Right lobe of liver (tissue), 6 donors: ENCODE data around the gene HOXB3. TPM values are rescaled to one million over a fixed set of nuclear protein-coding genes. Genes with fewer than 3 reads are reported as not detected.

Experiments
- ATAC-seq, 4 donors: fragments of 200-7000 bp; cut with Tn5 transposase; one replicate each; pipeline ENCODE4 v1.9.1; 2020; ENCODE audit warnings: mild to moderate bottlenecking in 4 of 4, moderate library complexity in 4 of 4
- DNase-seq, 3 donors: peaks; one replicate each; pipeline ENCODE4 v3.0.0-alpha.2; 2020
- H3K27ac ChIP-seq, 3 donors: fragments of 200-600 bp; one replicate each; pipeline ENCODE4 v1.8.0; 2022
- H3K27me3 ChIP-seq, 2 donors: fragments of 200-600 bp; one replicate each; pipeline ENCODE4 v1.8.0; 2022
- H3K36me3 ChIP-seq, 4 donors: fragments of 200-600 bp; sonication (generic) in 1 of 4; one replicate each; pipeline versions ENCODE4 v1.5.1 to v1.8.0; 2017 to 2022; ENCODE audit warnings: control low read depth in 1 of 4
- H3K4me1 ChIP-seq, 4 donors: fragments of 200-600 bp; sonication (generic) in 1 of 4; one replicate each; pipeline versions ENCODE4 v1.5.1 to v1.8.0; 2017 to 2022; ENCODE audit warnings: control low read depth in 1 of 4
- H3K4me3 ChIP-seq, 3 donors: fragments of 200-600 bp; one replicate each; pipeline ENCODE4 v1.8.0; 2022
- H3K9me3 ChIP-seq, 4 donors: fragments of 200-600 bp; sonication (generic) in 1 of 4; one replicate each; pipeline versions ENCODE4 v1.5.1 to v1.8.0; 2017 to 2022; ENCODE audit warnings: control low read depth in 1 of 4
- CTCF ChIP-seq, 4 donors: fragments of 200-600 bp in 3 of 4; fragments of 450-650 bp in 1 of 4; IDR thresholded peaks; one replicate each; pipeline versions ENCODE4 v1.5.1 to v1.8.0; 2016 to 2022; ENCODE audit warnings: antibody characterized with exemption in 4 of 4, mild to moderate bottlenecking in 2 of 4
- POLR2A ChIP-seq: fragments of 450-650 bp; IDR thresholded peaks from one replicate; pipeline ENCODE4 v1.6.1; 2017; ENCODE audit warnings: antibody characterized with exemption, mild to moderate bottlenecking
- WGBS: methylation state at CpG from one replicate; pipeline ENCODE4 v1.1.6; 2018; ENCODE audit warnings: low coverage, low lambda C conversion rate; ENCODE audit not compliant: insufficient coverage; ENCODE audit errors: missing lambda C conversion rate; 5-methylcytosine and 5-hydroxymethylcytosine counted together
- intact Hi-C, 2 donors: fragments of 100-400 bp; cut with DNase I; formaldehyde crosslinking; loops; one replicate each; pipeline versions ENCODE4 v1.11.2 to v1.14.1; 2022
- total RNA-seq, 6 experiments: library from RNA; depleted of rRNA in 2 of 6; stranded (reverse); fragments of >200 nt in 2 of 6; fragmentation: NEBNext Ultra II Directional in 3 of 6; extraction: Animal tissue kit (Norgen Biotek cat#: 25700) in 3 of 6; gene quantifications; one replicate each; pipeline versions ENCODE4 v1.1.0 to v1.2.4, GENCODE V29; 2016 to 2023
- donor health status: DM: no; HTN: yes; CAD: no.
- donor health status: DM: no; HTN: no; CAD: no.
- donor health status: DM: no; HTN: no; CAD: no.
- donor health status: DM: no; HTN: yes; CAD: no.
- donor health status: DM: no; HTN: yes; CAD: no.

HOXB3 gene
- total RNA-seq, 6 experiments from 2014 or later = 0.99 to 3.2 (median 2.6) TPM

GRCh38 chr17:48530208-48530886, 59.7 kb downstream of the HOXB3 start:
- no peak for TF ChIP-seq CTCF (IDR thresholded peaks at IDR 0.05)
- no peak for TF ChIP-seq POLR2A
- Histone ChIP-seq H3K36me3 (no peaks in the 10 kb centered on the region), H3K27me3 (no peaks in the 10 kb centered on the region), H3K9me3 (no peaks in the 10 kb centered on the region), H3K4me3 (no peak overlapping the region), H3K4me1 (no peaks in the 10 kb centered on the region), H3K27ac (no peak overlapping the region)
- intact Hi-C loops = no loop called here
- ATAC-seq = no peak
- 62% methylated on average over 15 of the region's 37 CpGs for WGBS
- DNase-seq = no peak

GRCh38 chr17:48529683-48530009, 60.4 kb downstream of the HOXB3 start:
- no peak for ATAC-seq
- no peak overlapping the region for H3K4me3 ChIP-seq
- intact Hi-C loops = no loop called here
- H3K27me3 ChIP-seq = no peaks in the 10 kb centered on the region
- TF ChIP-seq CTCF (IDR thresholded peaks at IDR 0.05) (no peak), POLR2A (no peak)
- no peak overlapping the region for H3K27ac ChIP-seq
- no peaks in the 10 kb centered on the region for H3K36me3 ChIP-seq
- WGBS = 50% methylated on average over 2 of the region's 11 CpGs
- DNase-seq = no peak
- H3K9me3 ChIP-seq = no peaks in the 10 kb centered on the region
- no peaks in the 10 kb centered on the region for H3K4me1 ChIP-seq

- intact Hi-C loops = no loop called here
- Histone ChIP-seq H3K4me1 (no peaks in the 10 kb centered on the region), H3K9me3 (no peaks in the 10 kb centered on the region), H3K4me3 (no peak overlapping the region), H3K27ac (no peak overlapping the region), H3K36me3 (no peaks in the 10 kb centered on the region), H3K27me3 (no peaks in the 10 kb centered on the region)
- TF ChIP-seq CTCF (IDR thresholded peaks at IDR 0.05) (no peak), POLR2A (no peak)
- no peak for ATAC-seq
- 62% methylated on average over 2 of the region's 11 CpGs for WGBS
- DNase-seq = no peak
Observed at GRCh38 chr17:48528936-48529682, 60.9 kb downstream of the HOXB3 start.

GRCh38 chr17:48528153-48528935, 61.7 kb downstream of the HOXB3 start:
- 53% methylated on average over 6 of the region's 7 CpGs for WGBS
- no peak overlapping the region for H3K27ac ChIP-seq
- H3K27me3 ChIP-seq = no peaks in the 10 kb centered on the region
- DNase-seq (no peak), ATAC-seq (no peak)
- H3K4me1 ChIP-seq = no peaks in the 10 kb centered on the region
- H3K9me3 ChIP-seq = no peaks in the 10 kb centered on the region
- H3K36me3 ChIP-seq = no peaks in the 10 kb centered on the region
- intact Hi-C loops = no loop called here
- H3K4me3 ChIP-seq = no peak overlapping the region
- no peak for TF ChIP-seq POLR2A
- no peak for TF ChIP-seq CTCF (IDR thresholded peaks at IDR 0.05)
